KBM-7 (cell line): ENCODE measurements around the gene TMPRSS4.
"Not testable (repeated sequence)": the region's sequence is repeated elsewhere in the genome, so short reads cannot be mapped to it uniquely, and the experiment has no call there.

Source experiments
- DNase-seq: peaks from one replicate; pipeline ENCODE4 v3.0.0-alpha.2; 2015
- in situ Hi-C: fragments of 300-500 bp; cut with MboI; formaldehyde crosslinking; loops from 2 replicates; pipeline ENCODE4 v1.14.3; 2020; ENCODE audit warnings: low sequenced_read_pairs, low pct_unique_long_range_greater_than_20kb, mixed read lengths

The TMPRSS4 gene

GRCh38 chr11:118054712-118055640 lies 21.9 kb upstream of the TMPRSS4 start:
- no peak for DNase-seq
- in situ Hi-C loops: loop anchor here (25.0 kb wide), 1 partner anchor 218 kb away; no protein-coding TSS in a partner anchor

GRCh38 chr11:118055966-118056365 lies 20.9 kb upstream of the TMPRSS4 start:
- no peak for DNase-seq
- in situ Hi-C loops: loop anchor here (25.0 kb wide), 1 partner anchor 219 kb away; no protein-coding TSS in a partner anchor

- no peak for DNase-seq
- in situ Hi-C loops: loop anchor here (25.0 kb wide), 1 partner anchor 220 kb away; no protein-coding TSS in a partner anchor
Measured at GRCh38 chr11:118056806-118057205, 20.1 kb upstream of the TMPRSS4 start.

GRCh38 chr11:118057251-118058145 lies 19.4 kb upstream of the TMPRSS4 start:
- DNase-seq: no peak
- in situ Hi-C loops: loop anchor here (25.0 kb wide), 1 partner anchor 220 kb away; no protein-coding TSS in a partner anchor

GRCh38 chr11:118058311-118059245 lies 18.3 kb upstream of the TMPRSS4 start:
- no peak for DNase-seq

GRCh38 chr11:118059246-118059940 lies 17.5 kb upstream of the TMPRSS4 start:
- DNase-seq: no peak
- in situ Hi-C loops: loop anchor here (25.0 kb wide), 1 partner anchor 222 kb away; no protein-coding TSS in a partner anchor

More at GRCh38 chr11:118058311-118059245, 18.3 kb upstream of the TMPRSS4 start:
- in situ Hi-C loops: loop anchor here (25.0 kb wide), 1 partner anchor 221 kb away; no protein-coding TSS in a partner anchor

- in situ Hi-C loops: loop anchor here (25.0 kb wide), 1 partner anchor 223 kb away; no protein-coding TSS in a partner anchor
- no peak for DNase-seq
Measured at GRCh38 chr11:118060081-118060661, 16.7 kb upstream of the TMPRSS4 start.

- in situ Hi-C loops: loop anchor here (25.0 kb wide), 1 partner anchor 224 kb away; no protein-coding TSS in a partner anchor
- no peak for DNase-seq
Measured at GRCh38 chr11:118060869-118061268, 16.0 kb upstream of the TMPRSS4 start.

- no peak for DNase-seq
- in situ Hi-C loops: loop anchor here (25.0 kb wide), 1 partner anchor 224 kb away; no protein-coding TSS in a partner anchor
Measured at GRCh38 chr11:118061586-118062125, 15.2 kb upstream of the TMPRSS4 start.

- not testable (repeated sequence) for DNase-seq
Measured at GRCh38 chr11:118062181-118062580, 14.7 kb upstream of the TMPRSS4 start.

GRCh38 chr11:118062631-118063030 lies 14.2 kb upstream of the TMPRSS4 start:
- in situ Hi-C loops: loop anchor here (25.0 kb wide), 1 partner anchor 225 kb away; no protein-coding TSS in a partner anchor
- DNase-seq: not testable (repeated sequence)

More at GRCh38 chr11:118062181-118062580, 14.7 kb upstream of the TMPRSS4 start:
- in situ Hi-C loops: loop anchor here (25.0 kb wide), 1 partner anchor 225 kb away; no protein-coding TSS in a partner anchor

GRCh38 chr11:118064956-118065355 lies 11.9 kb upstream of the TMPRSS4 start:
- no peak for DNase-seq
- in situ Hi-C loops: loop anchor here (25.0 kb wide), 1 partner anchor 228 kb away; no protein-coding TSS in a partner anchor

GRCh38 chr11:118065384-118065783 lies 11.5 kb upstream of the TMPRSS4 start:
- no peak for DNase-seq
- in situ Hi-C loops: loop anchor here (25.0 kb wide), 1 partner anchor 228 kb away; no protein-coding TSS in a partner anchor

- in situ Hi-C loops: loop anchor here (25.0 kb wide), 1 partner anchor 230 kb away; no protein-coding TSS in a partner anchor
- DNase-seq: no peak
Measured at GRCh38 chr11:118067006-118067405, 9.9 kb upstream of the TMPRSS4 start.

- DNase-seq: peak; percentile 55
- in situ Hi-C loops: loop anchor here (25.0 kb wide), 1 partner anchor 231 kb away; no protein-coding TSS in a partner anchor
Measured at GRCh38 chr11:118068206-118068944, 8.5 kb upstream of the TMPRSS4 start.
